Left lobe of liver (tissue), 2 donors: ENCODE data around the gene YBX1. TPM values are rescaled to one million over a fixed set of nuclear protein-coding genes. Genes with fewer than 3 reads are reported as not detected.
"Not testable (repeated sequence)": the region's sequence is repeated elsewhere in the genome, so short reads cannot be mapped to it uniquely, and the experiment has no call there.

Source experiments
- ATAC-seq: fragments of 200-7000 bp; cut with Tn5 transposase; one replicate; pipeline ENCODE4 v1.9.1; 2020; ENCODE audit warnings: mild to moderate bottlenecking, moderate library complexity
- DNase-seq: peaks from one replicate; pipeline ENCODE4 v3.0.0-alpha.2; 2020; ENCODE audit warnings: low spot score
- total RNA-seq: library from RNA; stranded (reverse); gene quantifications from one replicate; pipeline ENCODE4 v1.2.1, GENCODE V29; 2021
- donor health status: DM: no; HTN: no; CAD: no; lungs with moderate emphysema.
- donor health status: DM: no; HTN: yes; CAD: no.

The YBX1 gene
- total RNA-seq, 1 donor from 2014 or later = 183 TPM

GRCh38 chr1:42746436-42747105 is 64.4 kb downstream of the YBX1 start:
- no peak for ATAC-seq
- peak; percentile 37 for DNase-seq

DNA sequence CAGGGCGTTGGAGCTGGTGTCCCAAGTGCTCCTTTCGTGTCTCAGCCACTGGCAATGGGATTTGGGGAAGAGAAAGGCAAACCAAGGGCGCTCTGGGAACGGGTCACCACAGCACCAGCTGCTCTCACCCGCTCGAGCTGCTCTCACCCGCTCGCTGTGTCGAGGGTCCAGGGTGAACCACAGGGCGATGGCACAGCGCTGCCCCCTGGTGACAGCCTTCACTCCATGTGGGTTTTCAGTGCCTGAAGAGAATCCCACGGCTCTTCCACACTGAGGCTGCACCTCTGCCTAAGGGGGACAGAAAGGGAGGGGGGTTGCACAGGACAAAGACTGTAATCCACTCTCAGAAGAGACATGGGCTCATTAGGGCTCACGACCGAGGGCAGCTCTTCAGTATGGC is 64.9 kb downstream of the YBX1 start:
- ATAC-seq (peak; percentile 74), DNase-seq (peak; percentile 51)

- DNase-seq (peak; percentile 23), ATAC-seq (no peak)
These were observed 65.8 kb downstream of the YBX1 start for GRCh38 chr1:42748021-42748420.

DNA sequence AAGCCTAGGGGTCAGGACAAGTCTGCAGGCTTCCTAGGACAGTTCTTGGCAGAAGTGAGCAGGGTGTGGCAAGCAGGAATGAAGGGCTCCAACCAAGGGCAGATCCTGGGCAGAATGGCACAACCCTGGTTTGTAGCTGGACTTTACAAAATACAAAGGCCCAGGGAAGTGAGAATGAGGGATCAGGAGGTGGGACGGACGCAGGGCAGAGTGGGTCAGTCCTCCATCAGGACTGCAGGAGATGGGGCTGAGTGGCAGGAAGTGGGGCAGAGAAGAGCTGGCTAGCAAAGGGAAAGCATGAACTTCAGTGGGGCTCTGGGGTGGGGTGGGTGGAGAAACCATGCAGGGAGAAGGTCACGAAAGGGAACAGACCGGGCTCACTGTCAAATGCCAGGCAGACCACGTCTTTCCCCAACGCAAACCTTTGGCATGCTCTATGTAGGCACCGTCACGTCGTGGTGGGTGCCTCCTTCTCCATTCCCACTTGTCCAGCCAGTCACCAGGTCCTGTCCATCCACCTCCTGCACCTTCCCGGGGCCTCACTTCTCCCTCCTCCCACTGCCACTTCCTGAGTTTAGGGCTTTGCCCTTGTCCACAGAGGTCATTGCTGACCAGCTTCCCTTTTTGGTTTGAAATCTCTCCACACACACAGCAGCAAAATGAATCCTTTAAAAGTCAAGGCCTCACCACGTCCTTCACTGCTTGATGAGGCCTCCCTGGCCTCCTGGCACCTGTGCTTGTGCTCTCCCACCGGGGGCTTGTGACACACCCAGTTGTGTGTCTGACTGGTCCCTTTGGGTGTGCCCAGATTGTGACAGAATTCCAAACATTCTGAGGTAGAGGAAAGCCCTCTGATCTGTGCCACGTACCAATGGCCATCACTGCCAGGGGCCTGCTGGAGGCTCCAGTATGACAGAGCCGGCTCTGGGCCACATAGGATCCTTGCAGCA is 66.5 kb downstream of the YBX1 start:
- DNase-seq (peak; percentile 42), ATAC-seq (peak; percentile 29)

DNA sequence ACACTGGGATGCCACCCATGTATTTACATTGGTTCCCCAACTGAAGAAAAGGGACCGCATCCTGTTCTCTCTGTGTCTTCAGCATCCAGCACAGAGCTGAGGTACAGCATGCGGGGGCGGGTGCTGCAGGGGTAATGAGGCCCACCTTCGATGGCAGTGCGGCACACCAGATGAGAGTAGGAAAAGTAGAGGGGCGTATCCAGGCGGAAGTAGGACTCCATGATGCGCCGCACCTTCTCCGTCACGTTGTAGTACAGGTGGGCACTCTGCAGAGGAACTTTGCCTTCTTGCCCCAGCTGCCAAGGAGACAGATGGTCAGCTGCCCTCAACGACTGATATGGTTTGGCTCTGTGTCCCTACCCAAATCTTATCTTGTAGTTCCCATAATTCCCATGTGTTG is 67.8 kb downstream of the YBX1 start:
- DNase-seq (peak; percentile 28), ATAC-seq (no peak)

- not testable (repeated sequence) for ATAC-seq
These were observed 69.4 kb downstream of the YBX1 start for GRCh38 chr1:42751511-42752070.

DNA sequence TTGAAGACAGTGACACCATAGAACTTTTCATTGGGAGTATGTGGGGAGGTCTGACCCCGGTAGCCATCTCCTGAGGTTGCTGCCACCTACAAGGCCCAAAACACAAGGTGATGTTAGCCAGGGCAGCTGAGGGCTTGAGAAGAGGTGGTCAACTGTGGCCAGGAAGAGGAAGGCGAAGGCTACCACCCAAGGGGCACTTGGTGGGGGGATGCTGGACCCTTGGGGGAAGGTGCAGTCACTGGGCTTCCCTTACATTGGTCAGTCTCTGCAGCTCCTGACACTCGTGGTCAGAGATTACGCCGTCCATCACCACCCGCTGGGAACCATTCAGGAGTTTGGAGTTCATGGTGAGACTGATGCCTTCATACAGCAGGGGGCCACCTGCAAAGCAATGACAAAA is 70.1 kb downstream of the YBX1 start:
- ATAC-seq = no peak

More at GRCh38 chr1:42751511-42752070, 69.4 kb downstream of the YBX1 start:
- peak; percentile 15 for DNase-seq

DNA sequence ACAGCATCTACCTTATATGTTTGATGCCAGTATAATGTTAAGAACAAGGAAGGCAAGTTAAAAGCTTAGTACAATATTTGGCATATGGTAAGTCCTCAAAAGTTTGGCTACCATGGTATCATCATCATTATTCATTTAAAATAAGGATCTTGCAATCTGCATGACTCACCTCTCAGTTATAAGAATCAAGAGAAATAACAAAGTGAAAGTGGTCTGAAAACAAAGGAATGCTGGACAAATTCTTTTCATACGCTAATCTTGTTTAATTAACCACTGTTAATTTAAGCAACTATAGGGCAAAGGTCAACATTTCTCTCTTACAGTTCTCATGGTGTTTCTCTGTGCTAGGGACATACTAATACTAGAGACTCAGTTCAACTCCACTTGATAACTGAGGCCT is 70.9 kb downstream of the YBX1 start:
- DNase-seq (no peak), ATAC-seq (no peak)

More for the DNA sequence above, 70.1 kb downstream of the YBX1 start:
- no peak for DNase-seq

Other genes starting within 250 kb of the YBX1 start
- gene ZMYND12, start 226.4 kb upstream of the YBX1 start, total RNA-seq = 3.9 TPM
- gene PPCS, start 225.9 kb upstream of the YBX1 start, total RNA-seq = 45.7 TPM
- 1.7 TPM for gene CCDC30, start 219.1 kb upstream of the YBX1 start, total RNA-seq
- gene PPIH, start 24.0 kb upstream of the YBX1 start, total RNA-seq = 7.7 TPM
- not detected for gene CLDN19, start 57.8 kb downstream of the YBX1 start, total RNA-seq
- 26.5 TPM for gene P3H1, start 84.6 kb downstream of the YBX1 start, total RNA-seq
- gene C1orf50, start 84.8 kb downstream of the YBX1 start, total RNA-seq = 4.0 TPM
- gene TMEM269, start 102.6 kb downstream of the YBX1 start, total RNA-seq = 0.08 TPM
- 15.1 TPM for gene ERMAP, start 134.7 kb downstream of the YBX1 start, total RNA-seq
- gene SVBP, start 135.0 kb downstream of the YBX1 start, total RNA-seq = 6.9 TPM
- 6.8 TPM for gene ZNF691, start 164.2 kb downstream of the YBX1 start, total RNA-seq